GM23338 (cell line): ENCODE results near the gene PLPPR2. TPM values are rescaled to one million over a fixed set of nuclear protein-coding genes. Genes with fewer than 3 reads are reported as not detected.

Source experiments
- ATAC-seq: fragments of 200-7000 bp; cut with Tn5 transposase; 3 replicates; pipeline ENCODE4 v1.9.1; 2020
- DNase-seq: peaks from one replicate; pipeline ENCODE4 v3.0.0-alpha.2; 2015; ENCODE audit warnings: low spot score
- H2AFZ ChIP-seq: fragments of 200-600 bp; sonication (generic); 2 replicates; pipeline ENCODE4 v1.8.0; 2016; ENCODE audit warnings: antibody characterized with exemption, mild to moderate bottlenecking, moderate library complexity
- H3F3A ChIP-seq: fragments of 200-600 bp; sonication (generic); replicated peaks from 2 replicates; pipeline ENCODE4 v1.8.0; 2017; ENCODE audit warnings: antibody characterized with exemption, mixed run types, low read depth
- H3K27ac ChIP-seq: fragments of 200-600 bp; sonication (generic); 2 replicates; pipeline ENCODE4 v1.6.1; 2016; ENCODE audit warnings: low read depth
- H3K27me3 ChIP-seq: fragments of 200-600 bp; sonication (generic); 2 replicates; pipeline ENCODE4 v1.8.0; 2016; ENCODE audit warnings: mild to moderate bottlenecking, mixed run types, moderate library complexity; ENCODE audit not compliant: insufficient read depth
- H3K36me3 ChIP-seq: fragments of 200-600 bp; sonication (generic); 2 replicates; pipeline ENCODE4 v1.8.0; 2016; ENCODE audit warnings: mild to moderate bottlenecking; ENCODE audit not compliant: insufficient read depth
- H3K4me1 ChIP-seq: fragments of 200-600 bp; sonication (generic); 2 replicates; pipeline ENCODE4 v1.8.0; 2016; ENCODE audit warnings: mild to moderate bottlenecking, moderate library complexity; ENCODE audit not compliant: insufficient read depth
- H3K4me2 ChIP-seq: fragments of 200-600 bp; sonication (generic); 2 replicates; pipeline ENCODE4 v1.7.1; 2017; ENCODE audit warnings: mixed run types
- H3K4me3 ChIP-seq: fragments of 200-600 bp; sonication (generic); 2 replicates; pipeline ENCODE4 v1.6.1; 2016; ENCODE audit warnings: mixed run types
- H3K79me2 ChIP-seq: fragments of 200-600 bp; sonication (generic); replicated peaks from 2 replicates; pipeline ENCODE4 v1.8.0; 2017; ENCODE audit warnings: mild to moderate bottlenecking; ENCODE audit not compliant: insufficient read depth
- H3K9me2 ChIP-seq: fragments of 200-600 bp; sonication (generic); 2 replicates; pipeline ENCODE4 v1.8.0; 2017; ENCODE audit not compliant: insufficient read depth
- H4K20me1 ChIP-seq: fragments of 200-600 bp; sonication (generic); replicated peaks from 2 replicates; pipeline ENCODE4 v1.8.0; 2017; ENCODE audit warnings: mild to moderate bottlenecking; ENCODE audit not compliant: insufficient read depth
- H3K27ac Mint-ChIP-seq: 2 replicates; pipeline ENCODE4 v1.8.0; 2020; ENCODE audit warnings: inconsistent platforms, mild to moderate bottlenecking, moderate library complexity, mixed read lengths
- H3K27me3 Mint-ChIP-seq: 3 replicates; pipeline ENCODE4 v1.8.0; 2022; ENCODE audit warnings: low read depth, mild to moderate bottlenecking, moderate library complexity, mixed read lengths, inconsistent platforms; ENCODE audit not compliant: insufficient read depth, poor library complexity
- H3K36me3 Mint-ChIP-seq: 3 replicates; pipeline ENCODE4 v1.8.0; 2021; ENCODE audit warnings: low read depth, mild to moderate bottlenecking, inconsistent platforms, moderate library complexity, mixed read lengths
- H3K4me1 Mint-ChIP-seq: 3 replicates; pipeline ENCODE4 v1.8.0; 2020; ENCODE audit warnings: mild to moderate bottlenecking, inconsistent platforms, mixed read lengths
- H3K4me3 Mint-ChIP-seq: 3 replicates; pipeline ENCODE4 v1.8.0; 2021; ENCODE audit warnings: moderate library complexity, mild to moderate bottlenecking, inconsistent platforms, mixed read lengths
- H3K9me3 Mint-ChIP-seq: 3 replicates; pipeline ENCODE4 v1.8.0; 2020; ENCODE audit warnings: moderate library complexity, mild to moderate bottlenecking, inconsistent platforms, mixed read lengths
- CREB1 ChIP-seq: fragments of 250-450 bp; sonication (Bioruptor Pico); IDR thresholded peaks from 2 replicates; pipeline ENCODE4 v1.5.0; 2020; ENCODE audit warnings: low read depth, mild to moderate bottlenecking, moderate library complexity
- EZH2 ChIP-seq: fragments of 200-600 bp; sonication (generic); IDR thresholded peaks from one replicate; pipeline ENCODE4 v1.8.0; 2017; ENCODE audit warnings: antibody characterized with exemption, mild to moderate bottlenecking, low read depth; ENCODE audit not compliant: unreplicated experiment
- JUNB ChIP-seq: IDR thresholded peaks from one replicate; pipeline ENCODE4 v1.6.1; 2016; ENCODE audit warnings: antibody characterized with exemption; ENCODE audit not compliant: unreplicated experiment
- NANOG ChIP-seq: IDR thresholded peaks from 2 replicates; pipeline ENCODE4 v1.6.1; 2016; ENCODE audit warnings: antibody characterized with exemption, borderline replicate concordance
- POLR2AphosphoS5 ChIP-seq: IDR thresholded peaks from 2 replicates; pipeline ENCODE4 v1.6.1; 2016; ENCODE audit warnings: antibody characterized with exemption, low read depth
- STAT1 ChIP-seq: IDR thresholded peaks from one replicate; pipeline ENCODE4 v1.6.1; 2016; ENCODE audit warnings: antibody characterized with exemption; ENCODE audit not compliant: unreplicated experiment
- ZNF331 ChIP-seq: fragments of 250-450 bp; sonication (Bioruptor Pico); IDR thresholded peaks from 2 replicates; pipeline ENCODE4 v1.5.0; 2020; ENCODE audit warnings: low read depth, mild to moderate bottlenecking, moderate library complexity
- polyA plus RNA-seq: library from polyadenylated mRNA; unstranded; fragments of >200 nt; fragmentation: Nextera tagmentation; extraction: Ambion mirVana; gene quantifications from 2 replicates; pipeline ENCODE4 v1.2.1, GENCODE V29; 2016
- total RNA-seq: library from RNA; depleted of rRNA; stranded (reverse); fragments of >200 nt; shearing (Covaris generic); gene quantifications from 2 replicates; pipeline ENCODE4 v1.2.3, GENCODE V29; 2014
- TF ChIP-seq, protein P1 (sequence below): IDR thresholded peaks from 2 replicates; pipeline ENCODE4 v1.6.1; 2016; ENCODE audit warnings: antibody characterized with exemption
- TF ChIP-seq, protein P2 (sequence below), 2 experiments: fragments of 200-600 bp in 1 of 2; sonication (generic) in 1 of 2; conservative IDR thresholded peaks; 2 replicates each; pipeline versions ENCODE4 v1.5.1 to v1.6.1; 2016 to 2017; ENCODE audit warnings: antibody characterized with exemption in 2 of 2, low read depth in 2 of 2, mild to moderate bottlenecking in 2 of 2, moderate library complexity in 1 of 2

Gene PLPPR2
- total and polyA plus RNA-seq, 2 experiments from 2014 or later, result 9.0 to 12.0 TPM

- Histone ChIP-seq H2AFZ (peak overlapping the region; percentile 98), H3K36me3 (no peaks in the 10 kb centered on the region), H3K79me2 (no peaks in the 10 kb centered on the region), H3K4me2 (peak overlapping the region; percentile 86), H4K20me1 (no peaks in the 10 kb centered on the region), H3K4me1 (peaks cover 6% of the 10 kb centered on the region; the same call in 1 of the 2 replicates), H3K4me3 (peak overlapping the region; percentile 75), H3K9me2 (no peaks in the 10 kb centered on the region), H3K27me3 (no peaks in the 10 kb centered on the region), H3K27ac (no peak overlapping the region), H3F3A (no peaks in the 10 kb centered on the region)
- Mint-ChIP-seq H3K9me3 (no peaks in the 10 kb centered on the region), H3K27me3 (peaks cover 25% of the 10 kb centered on the region), H3K36me3 (no peaks in the 10 kb centered on the region), H3K4me3 (peak overlapping the region; percentile 78), H3K4me1 (peaks cover 12% of the 10 kb centered on the region), H3K27ac (peak overlapping the region; percentile 83)
- peak; percentile 74 for ATAC-seq
- TF ChIP-seq, protein P1, sequence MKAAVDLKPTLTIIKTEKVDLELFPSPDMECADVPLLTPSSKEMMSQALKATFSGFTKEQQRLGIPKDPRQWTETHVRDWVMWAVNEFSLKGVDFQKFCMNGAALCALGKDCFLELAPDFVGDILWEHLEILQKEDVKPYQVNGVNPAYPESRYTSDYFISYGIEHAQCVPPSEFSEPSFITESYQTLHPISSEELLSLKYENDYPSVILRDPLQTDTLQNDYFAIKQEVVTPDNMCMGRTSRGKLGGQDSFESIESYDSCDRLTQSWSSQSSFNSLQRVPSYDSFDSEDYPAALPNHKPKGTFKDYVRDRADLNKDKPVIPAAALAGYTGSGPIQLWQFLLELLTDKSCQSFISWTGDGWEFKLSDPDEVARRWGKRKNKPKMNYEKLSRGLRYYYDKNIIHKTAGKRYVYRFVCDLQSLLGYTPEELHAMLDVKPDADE, result peak; percentile 20; the same call in 1 of the 2 replicates
- no peak for TF ChIP-seq EZH2
- peak; percentile 89 for DNase-seq
Measured at GRCh38 chr19:11361771-11362731, 6.8 kb downstream of the PLPPR2 start.

GRCh38 chr19:11363881-11364280, 8.6 kb downstream of the PLPPR2 start:
- H3K27me3 ChIP-seq, result no peaks in the 10 kb centered on the region
- no peaks in the 10 kb centered on the region for H3K9me3 Mint-ChIP-seq
- no peaks in the 10 kb centered on the region for H3K79me2 ChIP-seq
- no peak overlapping the region for H3K4me2 ChIP-seq
- H3K4me1 ChIP-seq, result peaks cover 6% of the 10 kb centered on the region; the same call in 1 of the 2 replicates
- no peaks in the 10 kb centered on the region for H3K36me3 ChIP-seq
- no peak overlapping the region for H3K27ac Mint-ChIP-seq
- ATAC-seq (no peak), DNase-seq (no peak)
- H3F3A ChIP-seq, result no peaks in the 10 kb centered on the region
- peaks cover 12% of the 10 kb centered on the region for H3K4me1 Mint-ChIP-seq
- H3K36me3 Mint-ChIP-seq, result 0 out of 3 replicates have a peak, but pooled peaks cover 3% of the 10 kb centered on the region
- TF ChIP-seq, protein P1, result no peak
- TF ChIP-seq POLR2AphosphoS5, result no peak
- TF ChIP-seq CREB1, result no peak
- TF ChIP-seq NANOG, result no peak
- TF ChIP-seq EZH2, result no peak
- TF ChIP-seq STAT1, result no peak
- TF ChIP-seq, protein P2, sequence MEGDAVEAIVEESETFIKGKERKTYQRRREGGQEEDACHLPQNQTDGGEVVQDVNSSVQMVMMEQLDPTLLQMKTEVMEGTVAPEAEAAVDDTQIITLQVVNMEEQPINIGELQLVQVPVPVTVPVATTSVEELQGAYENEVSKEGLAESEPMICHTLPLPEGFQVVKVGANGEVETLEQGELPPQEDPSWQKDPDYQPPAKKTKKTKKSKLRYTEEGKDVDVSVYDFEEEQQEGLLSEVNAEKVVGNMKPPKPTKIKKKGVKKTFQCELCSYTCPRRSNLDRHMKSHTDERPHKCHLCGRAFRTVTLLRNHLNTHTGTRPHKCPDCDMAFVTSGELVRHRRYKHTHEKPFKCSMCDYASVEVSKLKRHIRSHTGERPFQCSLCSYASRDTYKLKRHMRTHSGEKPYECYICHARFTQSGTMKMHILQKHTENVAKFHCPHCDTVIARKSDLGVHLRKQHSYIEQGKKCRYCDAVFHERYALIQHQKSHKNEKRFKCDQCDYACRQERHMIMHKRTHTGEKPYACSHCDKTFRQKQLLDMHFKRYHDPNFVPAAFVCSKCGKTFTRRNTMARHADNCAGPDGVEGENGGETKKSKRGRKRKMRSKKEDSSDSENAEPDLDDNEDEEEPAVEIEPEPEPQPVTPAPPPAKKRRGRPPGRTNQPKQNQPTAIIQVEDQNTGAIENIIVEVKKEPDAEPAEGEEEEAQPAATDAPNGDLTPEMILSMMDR (conservative IDR thresholded peaks at IDR 0.05; ENCODE audit: low read depth in 2 of 2), result no peak
- TF ChIP-seq ZNF331 (CRISPR knock-in tag), result no peak
- TF ChIP-seq JUNB, result no peak
- H3K27ac ChIP-seq, result no peak overlapping the region
- H3K4me3 ChIP-seq, result no peak overlapping the region
- H2AFZ ChIP-seq, result no peak overlapping the region
- no peaks in the 10 kb centered on the region for H3K9me2 ChIP-seq
- H4K20me1 ChIP-seq, result 0 out of 2 replicates have a peak, but pooled peaks cover 2% of the 10 kb centered on the region
- no peak overlapping the region for H3K4me3 Mint-ChIP-seq
- H3K27me3 Mint-ChIP-seq, result peaks cover 21% of the 10 kb centered on the region
